GM12865 (cell line): ENCODE results near the gene SESTD1.
A peak's percentile ranks its signal among the peaks of the same experiment; 100 is the strongest.
"Not testable (repeated sequence)": the region's sequence is repeated elsewhere in the genome, so short reads cannot be mapped to it uniquely, and the experiment has no call there.

Experiments used
- DNase-seq: peaks from one replicate; pipeline ENCODE4 v3.0.0; 2010; ENCODE audit warnings: low read depth
- H3K4me3 ChIP-seq: 2 replicates; pipeline ENCODE4 v1.5.1; 2011; ENCODE audit warnings: mild to moderate bottlenecking, low read depth, low read length, control low read depth
- TF ChIP-seq, protein P1 (sequence below): IDR thresholded peaks from 2 replicates; pipeline ENCODE4 v1.5.1; 2011; ENCODE audit warnings: low read length, control low read depth, low read depth, inconsistent platforms; ENCODE audit not compliant: insufficient read depth; ENCODE audit errors: missing control alignments

The SESTD1 gene

DNA sequence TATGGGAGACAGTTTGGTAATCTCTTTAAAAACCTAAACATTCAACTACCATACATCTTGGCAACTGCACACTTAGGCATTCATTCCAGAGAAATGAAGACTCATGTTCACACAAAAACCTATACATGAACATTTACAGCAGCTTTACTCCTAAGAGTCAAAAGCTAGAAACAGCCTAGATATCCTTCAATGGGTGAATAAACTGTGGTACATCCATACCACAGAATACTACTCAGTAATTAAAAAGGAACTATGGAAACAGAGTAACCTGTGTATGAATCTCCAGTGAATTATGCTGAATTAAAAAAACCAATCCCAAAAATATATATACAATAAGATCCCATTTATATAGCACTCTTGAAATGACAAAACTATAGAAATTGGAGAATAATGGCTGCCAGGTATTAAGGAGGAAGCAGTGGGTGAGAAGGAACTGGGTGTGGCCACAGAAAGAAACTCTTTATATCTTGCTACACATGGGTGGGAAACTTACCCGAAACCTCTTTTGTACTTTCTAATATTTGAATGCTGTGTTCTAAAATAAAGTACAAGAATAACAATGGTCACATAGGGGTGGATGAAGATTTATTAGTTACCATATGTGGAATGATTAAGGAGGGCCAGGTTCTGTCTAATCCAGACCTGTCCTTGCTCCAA is 13.7 kb downstream of the SESTD1 start:
- TF ChIP-seq, protein P1, sequence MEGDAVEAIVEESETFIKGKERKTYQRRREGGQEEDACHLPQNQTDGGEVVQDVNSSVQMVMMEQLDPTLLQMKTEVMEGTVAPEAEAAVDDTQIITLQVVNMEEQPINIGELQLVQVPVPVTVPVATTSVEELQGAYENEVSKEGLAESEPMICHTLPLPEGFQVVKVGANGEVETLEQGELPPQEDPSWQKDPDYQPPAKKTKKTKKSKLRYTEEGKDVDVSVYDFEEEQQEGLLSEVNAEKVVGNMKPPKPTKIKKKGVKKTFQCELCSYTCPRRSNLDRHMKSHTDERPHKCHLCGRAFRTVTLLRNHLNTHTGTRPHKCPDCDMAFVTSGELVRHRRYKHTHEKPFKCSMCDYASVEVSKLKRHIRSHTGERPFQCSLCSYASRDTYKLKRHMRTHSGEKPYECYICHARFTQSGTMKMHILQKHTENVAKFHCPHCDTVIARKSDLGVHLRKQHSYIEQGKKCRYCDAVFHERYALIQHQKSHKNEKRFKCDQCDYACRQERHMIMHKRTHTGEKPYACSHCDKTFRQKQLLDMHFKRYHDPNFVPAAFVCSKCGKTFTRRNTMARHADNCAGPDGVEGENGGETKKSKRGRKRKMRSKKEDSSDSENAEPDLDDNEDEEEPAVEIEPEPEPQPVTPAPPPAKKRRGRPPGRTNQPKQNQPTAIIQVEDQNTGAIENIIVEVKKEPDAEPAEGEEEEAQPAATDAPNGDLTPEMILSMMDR = no peak
- no peak overlapping the region for H3K4me3 ChIP-seq
- peak; percentile 39 for DNase-seq

DNA sequence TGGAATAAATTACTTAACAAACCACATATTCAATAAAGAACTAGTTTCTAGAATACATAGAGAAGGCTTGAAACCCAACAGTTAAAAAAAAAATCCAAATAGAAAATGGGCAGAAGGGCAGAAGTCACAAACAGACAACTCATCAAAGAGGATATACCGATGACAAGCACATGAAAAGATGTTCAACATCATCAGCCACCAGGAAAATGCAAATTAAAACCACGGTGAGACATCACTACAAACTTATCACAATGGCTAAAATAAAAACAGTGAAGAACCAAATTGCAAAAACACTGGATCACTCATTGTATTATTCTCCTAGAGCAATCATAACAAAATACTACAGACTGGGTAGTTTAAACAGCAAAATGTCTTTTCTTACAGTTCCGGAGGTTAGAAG is 14.5 kb downstream of the SESTD1 start:
- DNase-seq = no peak
- TF ChIP-seq, protein P1 = no peak
- H3K4me3 ChIP-seq = no peak overlapping the region

DNA sequence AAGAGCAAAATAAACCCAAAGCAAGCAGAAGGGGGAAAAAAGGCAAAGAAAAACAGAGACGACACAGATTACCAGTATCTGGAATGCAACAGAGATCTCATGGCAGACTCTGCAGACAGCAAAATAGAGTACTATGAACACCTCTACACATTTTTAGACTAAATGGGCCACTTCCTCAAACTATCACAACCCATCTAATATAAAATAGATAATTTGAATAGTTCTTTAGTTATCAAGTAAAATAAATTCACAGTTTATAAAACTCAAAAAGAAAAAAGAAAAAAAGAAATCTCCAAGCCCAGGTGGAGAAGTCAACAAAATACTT is 16.6 kb downstream of the SESTD1 start:
- DNase-seq = no peak
- TF ChIP-seq, protein P1 = no peak
- H3K4me3 ChIP-seq = peak overlapping the region; percentile 30

DNA sequence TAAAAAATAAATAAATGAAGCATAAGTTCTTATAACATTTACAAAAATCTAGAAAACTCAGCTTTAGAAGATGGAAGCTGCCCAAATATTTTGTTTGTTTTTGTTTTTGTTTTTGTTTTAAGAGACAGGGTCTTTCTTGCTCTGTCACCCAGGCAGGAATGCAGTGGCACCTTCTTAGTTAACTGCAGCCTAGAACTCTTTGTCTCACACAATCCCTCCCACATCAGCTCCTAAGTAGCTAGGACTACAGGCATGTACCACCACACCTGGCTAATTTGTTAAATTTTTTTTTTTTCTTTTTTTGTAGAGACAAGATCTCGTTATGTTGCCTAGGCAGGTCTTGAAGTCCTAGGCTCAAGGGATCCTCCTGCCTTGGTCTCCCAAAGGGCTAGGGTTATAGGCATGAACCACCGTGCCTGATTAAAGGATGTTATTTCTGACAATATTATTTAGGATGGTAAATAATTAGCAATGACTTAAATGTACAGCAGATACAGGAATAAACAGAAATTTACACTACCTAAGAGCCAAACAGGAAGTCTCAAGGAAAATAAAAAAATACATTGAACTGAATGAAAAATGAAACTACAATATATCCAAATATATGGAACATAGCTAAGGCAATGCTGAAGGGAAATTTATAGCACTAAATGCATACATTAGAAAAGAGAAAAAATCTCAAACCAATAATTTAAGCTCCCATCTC is 17.2 kb downstream of the SESTD1 start:
- no peak for DNase-seq
- TF ChIP-seq, protein P1 = no peak
- H3K4me3 ChIP-seq = peak overlapping the region; percentile 30

DNA sequence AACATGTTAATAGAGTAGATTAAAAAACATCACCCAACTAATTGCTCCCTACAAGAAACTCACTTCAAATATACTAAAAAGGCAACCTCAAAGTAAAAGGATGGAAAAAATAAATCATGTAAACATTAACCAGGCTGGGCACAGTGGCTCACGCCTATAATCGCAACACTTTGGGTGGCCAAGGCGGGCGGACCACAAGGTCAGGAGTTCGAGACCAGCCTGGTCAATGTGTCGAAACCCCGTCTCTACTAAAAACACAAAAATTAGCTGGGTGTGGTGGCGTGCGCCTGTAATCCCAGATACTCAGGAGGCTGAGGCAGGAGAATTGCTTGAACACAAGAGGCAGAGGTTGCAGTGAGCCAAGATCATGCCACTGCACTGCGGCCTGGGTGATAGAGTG is 18.8 kb downstream of the SESTD1 start:
- not testable (repeated sequence) for DNase-seq, H3K4me3 ChIP-seq

DNA sequence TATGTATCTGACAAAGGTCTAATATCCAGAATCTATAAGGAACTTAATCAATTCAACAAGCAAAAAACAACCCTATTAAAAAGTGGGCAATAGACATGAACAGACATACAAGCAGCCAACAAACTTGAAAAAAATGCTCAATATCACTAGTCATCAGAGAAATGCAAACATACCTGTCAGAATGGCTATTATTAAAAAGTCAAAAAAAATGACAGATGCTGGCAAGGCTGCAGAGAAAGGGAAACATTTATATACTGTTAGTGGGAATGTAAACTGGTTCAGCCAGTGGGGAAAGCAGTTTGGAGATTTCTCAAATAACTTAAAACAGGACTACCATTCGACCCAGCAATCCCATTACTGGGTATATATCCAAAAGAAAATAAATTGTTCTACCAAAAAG is 21.6 kb downstream of the SESTD1 start:
- TF ChIP-seq, protein P1 = no peak
- no peak for DNase-seq
- no peak overlapping the region for H3K4me3 ChIP-seq

DNA sequence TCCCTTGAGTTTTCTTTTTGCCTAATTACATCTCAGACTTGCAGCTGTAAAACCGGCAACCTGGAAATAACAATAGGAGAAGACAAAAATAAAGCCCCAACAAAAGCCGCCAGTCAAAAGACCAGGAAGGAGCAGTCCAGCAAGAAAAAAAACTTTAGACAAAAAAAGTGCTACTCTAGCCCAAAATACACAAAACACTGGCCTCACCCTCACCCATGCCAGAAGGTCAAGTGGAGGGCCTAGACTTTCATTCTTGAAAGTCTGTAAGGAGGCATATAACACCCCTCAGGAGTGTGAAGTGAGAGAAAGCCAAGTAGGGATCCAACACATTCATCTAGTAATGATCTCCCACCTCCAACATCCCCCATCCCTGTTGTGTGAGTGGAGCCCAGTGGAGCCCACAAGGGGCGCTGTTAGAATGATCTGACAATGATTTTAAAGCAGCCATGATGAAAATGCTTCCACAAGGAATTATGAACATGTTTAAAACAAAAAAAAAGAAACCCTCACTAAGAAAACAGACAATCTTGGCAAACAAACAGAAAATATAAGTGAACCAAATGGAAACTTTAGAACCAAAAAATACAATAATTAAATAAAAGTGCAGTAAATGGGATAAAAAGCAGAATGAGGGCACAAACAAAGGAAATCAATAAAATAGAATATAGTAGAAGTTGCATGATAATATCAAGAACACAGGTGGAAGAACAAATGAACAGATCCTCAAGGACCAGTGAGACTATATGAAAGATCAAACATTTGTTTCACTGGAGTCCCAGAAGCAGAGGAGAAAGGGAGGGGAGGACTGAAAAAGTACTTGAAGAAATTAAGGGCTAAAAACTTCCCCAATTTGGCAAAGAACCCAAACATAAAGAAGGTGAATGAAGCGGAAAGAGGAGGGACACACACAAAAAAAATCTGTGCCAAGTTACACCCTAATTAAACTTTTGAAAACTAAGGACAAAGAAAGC is 23.9 kb downstream of the SESTD1 start:
- TF ChIP-seq, protein P1 = no peak
- no peak for DNase-seq
- no peak overlapping the region for H3K4me3 ChIP-seq
